ENCODE results near the gene ODAD3.

DNA sequence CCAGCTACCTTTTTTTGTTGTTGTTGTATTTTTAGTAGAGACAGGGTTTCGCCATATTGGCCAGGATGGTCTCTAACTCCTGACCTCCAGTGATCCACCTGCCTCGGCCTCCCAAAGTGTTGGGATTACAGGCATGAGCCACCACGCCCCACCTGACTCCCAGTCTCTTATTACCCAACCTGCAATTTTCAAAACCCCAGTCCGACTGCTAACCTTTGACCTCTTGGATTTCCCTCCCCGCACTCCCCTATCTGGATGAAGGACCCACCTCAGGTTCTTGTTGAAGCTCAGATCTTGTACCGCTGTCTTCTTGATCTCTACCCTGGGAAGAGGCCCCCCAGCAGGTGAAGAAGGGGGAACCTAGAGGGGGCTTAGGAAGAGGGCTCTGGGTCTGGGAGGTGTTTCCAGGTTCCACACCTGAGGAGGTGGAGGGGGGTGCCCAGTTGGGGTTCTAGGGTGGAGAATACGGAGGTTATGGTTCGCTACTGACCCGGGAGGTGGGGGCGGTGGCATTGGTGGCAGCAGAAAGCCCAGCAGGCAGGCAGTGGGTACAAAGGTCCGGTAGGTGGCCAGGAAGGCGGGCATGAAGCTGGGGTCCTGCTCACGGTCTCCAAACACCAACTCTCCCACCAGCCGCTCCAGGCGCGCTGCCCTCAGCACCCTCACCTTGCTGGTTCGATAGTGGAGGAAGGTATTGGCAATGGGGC, 18.4 kb downstream of the ODAD3 start:
- TF ChIP-seq CTCF (IDR thresholded peaks at IDR 0.05 in 4 of 5, conservative IDR thresholded peaks at IDR 0.05 in 1 of 5) = no peak
- no peak for TF ChIP-seq POLR2A (IDR thresholded peaks at IDR 0.05)

Measured in gastrocnemius medialis (tissue), 4 donors.